Erythroblast (primary cell): ENCODE results near the gene HHLA2.

Experiments
- DNase-seq, 2 experiments: peaks; one replicate each; lab custom pipeline; 2025; lab: John Stamatoyannopoulos, UW
- GATA1 ChIP-seq: IDR thresholded peaks from 2 replicates; pipeline ENCODE4 v1.6.1; 2011; ENCODE audit warnings: low read depth, mild to moderate bottlenecking, control low read depth, low read length, moderate library complexity
- POLR2A ChIP-seq: IDR thresholded peaks from 2 replicates; pipeline ENCODE4 v1.6.1; 2011; ENCODE audit warnings: mild to moderate bottlenecking, low read length

The HHLA2 gene

DNA sequence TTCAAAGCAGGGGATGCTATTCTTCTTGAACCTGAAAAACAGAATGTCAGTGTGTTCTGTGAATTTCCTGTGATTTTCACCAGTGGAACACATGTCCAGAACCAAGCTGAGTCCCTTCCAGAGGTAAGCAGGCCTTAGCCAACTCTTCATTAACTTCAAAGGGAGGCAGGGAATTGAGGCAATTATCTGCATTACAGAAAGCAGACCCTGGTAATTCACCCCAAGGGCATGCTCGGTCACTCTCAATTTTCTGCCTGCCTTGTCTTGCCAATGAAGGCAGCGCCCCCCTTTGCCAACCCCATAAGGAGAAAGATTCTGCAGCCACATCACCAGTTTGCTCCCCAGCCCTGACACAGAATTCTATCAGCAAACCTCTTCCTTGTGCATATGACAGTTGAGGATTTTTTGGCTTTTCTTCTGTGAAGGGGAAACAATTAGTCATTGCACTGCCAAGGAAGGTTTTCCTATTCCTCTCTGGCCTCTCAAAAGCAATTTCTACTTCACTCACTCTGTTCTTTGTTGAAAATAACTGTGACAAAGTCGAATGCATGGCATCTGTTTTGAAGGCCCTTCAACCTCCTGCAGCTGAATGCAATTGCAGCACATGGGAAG lies 85.3 kb downstream of the HHLA2 start:
- TF ChIP-seq POLR2A, result no peak
- no peak for TF ChIP-seq GATA1
- DNase-seq, result no peak

DNA sequence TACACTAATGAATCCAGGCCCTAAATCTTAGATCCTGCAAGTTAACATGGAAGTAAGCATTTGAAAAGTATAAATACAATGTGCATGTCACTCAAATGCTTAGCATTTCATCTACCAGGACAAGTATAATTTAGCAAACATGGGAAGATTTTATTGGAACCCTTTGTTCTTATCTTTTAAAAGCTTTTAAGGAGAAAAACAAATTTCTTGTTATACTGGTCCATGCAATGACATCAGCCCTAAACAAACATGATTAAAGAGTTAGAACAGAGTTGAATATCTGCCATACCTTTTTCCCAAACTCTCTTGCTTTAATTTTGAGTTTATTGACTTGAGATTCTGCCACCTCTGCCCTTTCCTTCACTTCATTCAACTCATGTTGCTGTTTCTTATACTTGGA lies 87.0 kb downstream of the HHLA2 start:
- no peak for TF ChIP-seq GATA1
- TF ChIP-seq POLR2A, result no peak
- no peak for DNase-seq

DNA sequence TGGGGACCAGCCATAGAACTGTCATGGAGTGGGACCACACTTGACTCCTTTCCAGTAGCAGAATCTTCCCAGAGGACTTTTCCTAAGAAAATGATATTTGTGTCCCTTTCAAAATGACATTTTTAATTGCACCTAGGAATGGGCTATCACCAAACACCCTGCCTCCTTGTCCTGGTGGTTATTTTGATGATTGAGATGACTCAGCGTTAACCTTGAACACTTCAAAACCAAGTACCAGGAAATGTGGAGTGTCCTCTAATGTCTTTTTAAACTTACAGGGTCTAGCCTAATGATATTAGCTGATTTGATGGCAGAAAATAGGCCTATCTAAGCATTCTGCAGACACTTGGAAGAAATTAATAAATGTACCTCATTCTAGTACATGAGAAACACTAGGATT lies 90.7 kb downstream of the HHLA2 start:
- peak; percentile 16 to 22 for DNase-seq
- no peak for TF ChIP-seq POLR2A
- no peak for TF ChIP-seq GATA1

DNA sequence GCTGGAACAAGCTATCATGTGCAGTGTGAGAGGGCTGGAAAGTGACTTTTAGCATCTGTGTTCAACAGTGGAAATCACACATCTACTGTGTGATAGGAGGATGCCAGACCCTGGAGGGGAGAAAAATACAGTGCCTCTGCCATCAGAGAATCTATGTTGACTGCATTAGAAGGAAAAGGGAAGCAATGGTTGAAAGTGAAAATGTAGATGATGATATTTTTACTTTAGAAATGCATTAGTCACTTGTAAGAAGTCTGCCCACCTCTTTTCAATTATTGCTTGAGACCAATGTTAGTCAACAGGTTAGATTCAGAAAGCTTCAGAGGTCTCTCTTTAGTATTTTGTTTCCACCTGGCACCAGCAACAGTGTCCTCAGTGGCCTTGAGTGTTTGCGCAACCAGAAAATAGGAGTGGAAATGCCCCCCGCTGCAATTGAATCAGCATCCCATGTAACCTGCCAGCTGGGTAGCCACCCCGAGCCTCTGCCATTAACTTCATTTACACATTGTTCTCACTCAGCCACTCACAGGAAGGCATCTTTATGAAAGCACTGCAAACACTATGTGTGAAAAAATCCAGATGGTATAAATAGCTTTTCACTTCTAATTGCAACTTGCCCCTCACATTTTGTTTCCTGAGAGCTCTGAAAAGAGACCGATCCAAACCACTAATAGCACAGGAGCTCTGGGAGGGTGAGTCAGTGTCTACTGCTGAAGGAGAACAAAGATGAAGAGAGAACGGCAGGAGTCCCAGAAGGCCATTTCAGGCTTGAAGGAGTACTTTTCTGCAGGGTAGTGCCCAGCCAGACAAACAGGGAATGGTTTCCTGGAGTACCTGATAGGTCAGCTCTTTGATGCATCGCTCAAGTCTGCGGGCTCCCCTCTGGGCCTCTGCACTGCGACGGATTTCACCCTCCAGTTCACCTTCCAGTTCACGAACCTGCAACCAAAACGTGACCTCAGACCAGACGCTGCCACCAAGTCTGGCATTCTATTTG lies 92.1 kb downstream of the HHLA2 start:
- TF ChIP-seq GATA1, result no peak
- no peak for TF ChIP-seq POLR2A
- DNase-seq, result no peak

DNA sequence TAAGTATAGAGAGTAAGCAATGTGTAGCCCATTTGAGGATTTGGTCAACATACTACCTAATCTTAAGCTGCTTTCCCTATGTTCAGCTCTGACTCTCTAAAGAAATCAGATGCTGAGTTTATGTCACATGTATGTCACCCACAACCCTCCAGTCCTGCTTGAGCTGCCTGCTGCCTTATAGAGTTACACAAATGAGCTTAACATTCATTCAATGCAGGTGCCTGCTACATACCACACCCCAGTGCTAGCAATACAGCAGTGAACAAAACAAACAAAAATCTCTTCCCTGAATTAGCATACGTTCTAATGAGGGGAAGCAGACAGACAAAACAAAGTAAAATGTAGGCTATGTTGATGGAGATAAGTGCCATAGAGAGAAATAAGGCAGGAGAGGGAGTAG lies 93.0 kb downstream of the HHLA2 start:
- DNase-seq, result no peak
- no peak for TF ChIP-seq POLR2A
- no peak for TF ChIP-seq GATA1

DNA sequence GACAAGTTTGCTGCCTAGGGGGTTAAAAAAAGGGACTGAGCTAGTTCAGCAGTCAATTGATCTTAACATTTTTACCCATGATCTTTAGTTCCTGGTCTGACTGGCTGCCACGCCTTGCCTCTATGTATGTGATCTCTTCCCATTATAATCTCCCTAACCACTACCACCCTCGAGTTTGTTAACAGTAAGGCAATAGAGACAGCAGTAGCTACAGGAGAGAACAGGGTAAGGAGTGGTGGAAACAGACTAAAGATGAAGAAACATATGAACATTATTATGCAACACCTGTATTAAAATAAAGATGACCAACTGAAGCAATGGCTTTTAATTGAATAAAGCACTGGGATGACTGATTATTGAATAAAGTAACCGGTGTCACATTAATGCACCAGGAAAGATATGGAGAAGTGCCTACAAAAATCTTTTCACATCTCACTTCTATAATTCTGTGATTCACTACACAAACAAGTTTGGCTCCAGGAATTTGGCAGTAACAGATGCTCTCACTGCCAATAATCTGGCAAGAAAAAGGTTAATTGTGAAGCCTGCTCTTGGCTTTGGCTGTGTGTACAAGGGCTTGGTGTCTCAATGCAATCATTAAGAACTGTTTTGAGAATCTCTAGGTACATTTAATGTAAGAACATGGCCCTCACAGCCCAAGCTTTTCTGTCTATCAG lies 95.7 kb downstream of the HHLA2 start:
- no peak for DNase-seq
- TF ChIP-seq GATA1 (no peak), POLR2A (no peak)

DNA sequence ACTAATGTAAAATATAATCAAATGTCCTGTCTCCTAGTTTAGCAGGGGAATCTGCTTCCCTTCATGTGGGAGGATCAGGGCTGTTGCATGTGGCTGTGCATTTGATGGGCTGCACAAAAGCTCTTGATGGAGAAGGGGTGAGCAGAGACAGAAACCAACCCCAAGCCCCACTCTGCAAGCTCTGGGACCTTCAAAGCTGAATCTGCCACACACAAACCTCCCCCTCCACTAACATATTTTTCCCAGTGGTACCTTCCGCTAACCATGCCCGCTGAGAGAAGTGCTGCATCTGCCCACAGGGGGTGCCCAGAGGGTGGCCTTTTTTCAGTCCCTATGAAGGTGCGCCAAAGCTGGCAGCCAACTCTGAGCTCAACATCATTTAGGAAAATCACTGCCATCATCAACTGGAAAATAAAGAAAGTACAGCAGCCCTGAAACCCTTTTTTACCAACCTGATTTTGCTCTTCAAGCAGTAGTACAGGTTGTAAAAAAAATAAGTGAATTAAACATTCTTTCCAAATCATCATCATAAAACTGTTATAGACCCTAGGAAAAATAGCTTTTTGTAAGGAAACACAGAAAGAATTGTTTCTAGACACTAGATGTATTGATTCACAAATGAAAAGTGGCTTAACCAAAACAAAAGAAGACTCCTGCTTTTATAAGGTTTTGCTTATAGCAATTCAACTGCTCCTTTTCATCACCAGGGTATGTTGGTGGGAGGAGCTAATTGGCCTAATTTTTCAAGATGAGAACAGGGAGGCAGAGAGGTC lies 97.0 kb downstream of the HHLA2 start:
- TF ChIP-seq POLR2A, result no peak
- TF ChIP-seq GATA1, result no peak
- no peak for DNase-seq

DNA sequence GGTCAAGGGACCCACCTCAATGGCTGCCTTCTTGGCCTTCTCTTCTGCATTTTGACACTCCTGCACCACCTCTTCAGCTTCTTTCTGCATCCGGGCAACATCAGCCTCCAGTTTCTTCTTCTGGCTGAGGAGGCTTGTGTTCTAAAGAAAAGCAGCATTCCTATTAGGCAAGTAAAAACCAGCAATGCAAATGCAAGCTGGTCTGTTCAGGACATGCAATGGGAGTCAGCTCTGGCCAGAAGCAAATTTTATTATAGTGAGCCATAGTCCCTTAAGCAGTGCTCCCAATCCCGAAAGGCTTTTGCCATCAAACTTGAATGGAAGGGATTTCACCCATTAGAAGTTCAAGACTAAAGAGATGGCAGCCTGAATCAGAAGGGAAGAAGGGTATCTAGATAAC lies 97.7 kb downstream of the HHLA2 start:
- TF ChIP-seq POLR2A (no peak), GATA1 (no peak)
- no peak for DNase-seq

DNA sequence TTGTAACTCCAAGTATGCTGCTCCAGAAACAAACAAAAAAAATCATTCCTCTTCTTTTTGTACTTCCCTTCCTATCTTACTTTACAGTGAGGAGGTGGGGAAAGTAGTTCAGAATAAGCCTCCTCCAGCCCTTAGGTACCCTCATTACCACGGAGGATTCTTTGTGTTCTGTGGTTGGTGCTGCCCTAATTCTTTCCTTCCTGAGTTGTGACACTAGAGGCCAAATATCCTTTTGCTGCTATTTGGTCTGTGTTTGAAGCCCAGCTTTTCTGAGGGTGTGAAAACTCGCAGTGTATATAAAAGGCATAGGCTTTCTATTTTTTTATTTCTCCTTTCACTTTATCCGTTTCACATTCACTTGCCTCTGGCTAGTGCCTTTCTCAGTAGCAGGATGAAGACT lies 98.2 kb downstream of the HHLA2 start:
- no peak for DNase-seq
- TF ChIP-seq POLR2A (no peak), GATA1 (no peak)

DNA sequence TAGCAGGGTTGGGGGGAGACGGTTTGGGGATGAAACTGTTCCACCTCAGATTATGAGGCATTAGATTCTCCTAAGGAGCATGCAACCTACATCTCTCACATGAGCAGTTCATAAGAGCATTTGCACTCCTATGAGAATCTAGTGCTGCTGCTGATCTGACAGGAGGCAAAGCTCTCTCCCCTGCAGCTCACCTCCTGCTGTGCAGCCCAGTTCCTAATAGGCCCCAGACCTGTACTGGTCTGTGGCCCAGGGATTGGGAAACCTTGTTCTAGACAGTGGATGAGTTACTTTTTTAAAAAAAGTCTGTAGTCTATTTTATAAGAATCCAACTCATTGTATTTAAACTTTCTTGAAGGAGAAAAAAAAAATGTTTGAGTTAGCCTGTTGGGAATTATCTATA lies 100.0 kb downstream of the HHLA2 start:
- DNase-seq, result no peak

DNA sequence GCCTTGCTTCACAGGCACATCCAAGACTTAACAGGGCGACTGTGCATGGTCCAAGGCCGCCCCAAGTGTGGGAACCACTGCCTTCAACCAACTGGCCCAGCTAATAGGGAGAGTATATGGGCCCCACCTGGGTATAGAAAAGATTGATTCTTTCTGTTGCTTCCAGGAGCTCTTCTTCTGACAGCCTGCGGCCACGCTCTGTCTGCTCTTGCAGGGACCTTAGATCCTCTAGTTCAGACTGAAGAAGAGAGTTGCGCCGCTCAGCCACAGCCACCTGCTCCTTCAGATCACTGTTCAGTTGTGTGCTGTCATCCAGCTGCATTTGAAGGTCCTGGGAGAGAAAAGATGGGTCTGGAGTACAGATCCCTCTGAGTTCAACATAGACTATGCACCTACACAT lies 102.2 kb downstream of the HHLA2 start:
- TF ChIP-seq POLR2A (no peak), GATA1 (no peak)

More for the DNA sequence above, 100.0 kb downstream of the HHLA2 start:
- no peak for TF ChIP-seq POLR2A
- TF ChIP-seq GATA1, result no peak

DNA sequence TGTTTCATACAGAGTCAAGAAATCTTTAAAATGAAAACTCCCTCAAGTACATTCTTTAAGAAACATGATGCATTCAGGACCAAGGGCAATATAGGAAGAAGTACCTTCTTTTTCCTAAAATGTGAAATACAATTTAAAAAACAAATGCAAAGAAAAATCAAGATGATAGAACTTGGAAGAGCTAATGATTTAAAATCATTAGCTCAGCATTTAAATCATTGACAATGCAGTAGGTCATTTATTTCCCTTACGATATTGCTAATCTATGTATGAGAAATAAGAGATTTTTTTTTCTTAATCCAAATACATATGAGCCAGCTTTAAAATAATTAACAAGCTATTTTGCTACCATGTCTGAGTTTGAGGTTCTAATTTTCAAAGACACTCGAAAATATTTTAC lies 105.5 kb downstream of the HHLA2 start:
- TF ChIP-seq POLR2A, result no peak
- no peak for TF ChIP-seq GATA1
- no peak for DNase-seq

More for the DNA sequence above, 102.2 kb downstream of the HHLA2 start:
- no peak for DNase-seq

DNA sequence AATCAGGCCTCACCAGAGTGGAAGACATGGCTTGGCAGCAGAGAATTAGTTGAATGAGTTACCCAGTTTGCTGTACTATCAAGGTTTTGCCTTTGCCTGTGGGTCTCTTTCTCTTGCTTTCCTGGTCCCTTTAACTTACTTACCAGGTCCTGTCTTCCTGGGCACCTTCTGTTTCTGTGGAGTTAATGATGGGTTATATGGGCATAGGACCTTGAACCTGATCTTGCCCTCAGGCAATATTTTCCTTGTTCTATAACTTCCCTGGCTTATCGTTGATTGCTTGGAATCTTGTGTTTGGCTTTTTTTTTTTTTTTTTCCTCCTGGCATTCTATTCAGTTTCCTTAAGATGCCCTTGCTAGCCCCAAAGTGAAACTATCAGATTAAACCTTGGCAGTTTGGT lies 106.8 kb downstream of the HHLA2 start:
- TF ChIP-seq POLR2A (no peak), GATA1 (no peak)
- no peak for DNase-seq

DNA sequence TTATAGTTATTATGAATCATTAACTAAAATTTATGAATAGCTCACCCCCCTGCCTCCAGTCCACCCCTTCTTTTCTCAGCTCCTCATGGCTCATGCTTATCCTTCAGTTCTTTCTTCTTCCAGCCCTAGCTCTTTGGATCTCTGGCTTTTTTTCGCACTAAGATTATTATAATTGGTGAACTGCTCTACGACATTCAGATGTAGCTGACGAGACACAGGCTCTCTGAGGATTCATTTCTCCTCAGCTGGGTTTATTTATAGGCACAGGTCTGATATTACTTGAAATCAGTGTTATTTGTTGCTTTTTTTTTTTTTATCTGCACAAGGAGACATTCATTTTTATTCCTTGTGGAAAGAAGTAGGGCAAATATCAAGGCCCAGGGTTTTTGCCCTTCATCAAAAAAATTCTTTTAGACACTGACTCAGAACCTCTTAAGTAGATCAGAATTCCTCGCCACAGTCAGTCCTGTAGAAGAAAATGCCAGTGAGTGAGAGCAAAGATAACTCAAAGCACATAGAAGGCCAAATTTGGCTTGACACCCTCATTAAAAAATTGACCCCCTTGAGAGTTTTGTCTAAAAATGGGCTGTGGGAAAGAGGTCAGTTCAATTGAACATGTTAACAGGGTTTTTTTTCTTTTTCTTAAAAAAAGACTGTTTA lies 107.5 kb downstream of the HHLA2 start:
- no peak for DNase-seq
- TF ChIP-seq POLR2A (no peak), GATA1 (no peak)
